ENCODE data around the gene XYLT1.

- TF ChIP-seq, protein P1, sequence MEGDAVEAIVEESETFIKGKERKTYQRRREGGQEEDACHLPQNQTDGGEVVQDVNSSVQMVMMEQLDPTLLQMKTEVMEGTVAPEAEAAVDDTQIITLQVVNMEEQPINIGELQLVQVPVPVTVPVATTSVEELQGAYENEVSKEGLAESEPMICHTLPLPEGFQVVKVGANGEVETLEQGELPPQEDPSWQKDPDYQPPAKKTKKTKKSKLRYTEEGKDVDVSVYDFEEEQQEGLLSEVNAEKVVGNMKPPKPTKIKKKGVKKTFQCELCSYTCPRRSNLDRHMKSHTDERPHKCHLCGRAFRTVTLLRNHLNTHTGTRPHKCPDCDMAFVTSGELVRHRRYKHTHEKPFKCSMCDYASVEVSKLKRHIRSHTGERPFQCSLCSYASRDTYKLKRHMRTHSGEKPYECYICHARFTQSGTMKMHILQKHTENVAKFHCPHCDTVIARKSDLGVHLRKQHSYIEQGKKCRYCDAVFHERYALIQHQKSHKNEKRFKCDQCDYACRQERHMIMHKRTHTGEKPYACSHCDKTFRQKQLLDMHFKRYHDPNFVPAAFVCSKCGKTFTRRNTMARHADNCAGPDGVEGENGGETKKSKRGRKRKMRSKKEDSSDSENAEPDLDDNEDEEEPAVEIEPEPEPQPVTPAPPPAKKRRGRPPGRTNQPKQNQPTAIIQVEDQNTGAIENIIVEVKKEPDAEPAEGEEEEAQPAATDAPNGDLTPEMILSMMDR (conservative IDR thresholded peaks at IDR 0.05; ENCODE audit: low read length): no peak
- TF ChIP-seq EZH2phosphoT487 (IDR thresholded peaks at IDR 0.05; ENCODE audit: borderline replicate concordance): no peak
Measured at GRCh38 chr16:17318238-17318637, 152.5 kb downstream of the XYLT1 start.

All from Loucy (cell line).